Measurements from ENCODE around the gene ITGA7.

DNA sequence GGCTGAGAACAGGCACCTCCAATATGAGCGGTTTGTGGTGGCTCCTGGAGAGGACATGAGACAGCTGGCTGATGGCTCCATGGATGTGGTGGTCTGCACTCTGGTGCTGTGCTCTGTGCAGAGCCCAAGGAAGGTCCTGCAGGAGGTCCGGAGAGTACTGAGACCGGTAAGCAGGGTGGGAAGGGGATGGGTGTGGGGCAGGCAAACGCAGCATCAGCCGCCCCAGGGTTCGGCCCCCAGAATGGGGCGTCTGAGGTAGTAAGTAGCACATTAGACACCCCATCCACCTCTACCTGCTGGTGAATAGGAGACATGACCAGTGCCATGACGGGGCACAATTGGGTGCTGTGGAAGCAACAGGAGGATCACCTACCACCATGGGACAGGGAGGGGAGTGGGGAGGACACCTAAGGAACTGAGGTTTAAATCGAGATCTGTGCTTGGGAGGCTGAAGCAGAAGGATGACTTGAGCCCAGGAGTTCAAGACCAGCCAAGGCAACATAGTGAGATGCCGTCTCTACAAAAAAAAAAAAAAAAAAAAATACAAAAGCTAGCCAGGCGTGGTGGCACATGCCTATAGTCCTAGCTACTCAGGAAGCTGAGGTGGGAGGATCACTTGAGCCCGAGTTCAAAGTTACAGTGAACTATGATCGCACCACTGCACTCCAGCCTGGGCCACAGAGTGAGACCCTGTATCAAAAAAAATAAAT, 25.5 kb downstream of the ITGA7 start:
- no peak for TF ChIP-seq POLR2A (IDR thresholded peaks at IDR 0.05)
- TF ChIP-seq, protein P1, sequence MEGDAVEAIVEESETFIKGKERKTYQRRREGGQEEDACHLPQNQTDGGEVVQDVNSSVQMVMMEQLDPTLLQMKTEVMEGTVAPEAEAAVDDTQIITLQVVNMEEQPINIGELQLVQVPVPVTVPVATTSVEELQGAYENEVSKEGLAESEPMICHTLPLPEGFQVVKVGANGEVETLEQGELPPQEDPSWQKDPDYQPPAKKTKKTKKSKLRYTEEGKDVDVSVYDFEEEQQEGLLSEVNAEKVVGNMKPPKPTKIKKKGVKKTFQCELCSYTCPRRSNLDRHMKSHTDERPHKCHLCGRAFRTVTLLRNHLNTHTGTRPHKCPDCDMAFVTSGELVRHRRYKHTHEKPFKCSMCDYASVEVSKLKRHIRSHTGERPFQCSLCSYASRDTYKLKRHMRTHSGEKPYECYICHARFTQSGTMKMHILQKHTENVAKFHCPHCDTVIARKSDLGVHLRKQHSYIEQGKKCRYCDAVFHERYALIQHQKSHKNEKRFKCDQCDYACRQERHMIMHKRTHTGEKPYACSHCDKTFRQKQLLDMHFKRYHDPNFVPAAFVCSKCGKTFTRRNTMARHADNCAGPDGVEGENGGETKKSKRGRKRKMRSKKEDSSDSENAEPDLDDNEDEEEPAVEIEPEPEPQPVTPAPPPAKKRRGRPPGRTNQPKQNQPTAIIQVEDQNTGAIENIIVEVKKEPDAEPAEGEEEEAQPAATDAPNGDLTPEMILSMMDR (IDR thresholded peaks at IDR 0.05): no peak
